Peyer's patch (tissue), 4 donors: Measurements from ENCODE around the gene CELSR1.

Experiments used
- POLR2A ChIP-seq, 2 donors: fragments of 450-650 bp; IDR thresholded peaks; one replicate each; pipeline ENCODE4 v1.5.1; 2017; ENCODE audit warnings: antibody characterized with exemption in 2 of 2, mild to moderate bottlenecking in 2 of 2, moderate library complexity in 2 of 2
- TF ChIP-seq, protein P1 (sequence below), 6 experiments: fragments of 450-650 bp in 4 of 6; fragments of 200-600 bp in 2 of 6; sonication (generic) in 1 of 6; IDR thresholded peaks; one replicate each; pipeline ENCODE4 v1.5.1; 2017 to 2019; ENCODE audit warnings: antibody characterized with exemption in 6 of 6, mild to moderate bottlenecking in 3 of 6, moderate library complexity in 1 of 6

- TF ChIP-seq POLR2A (IDR thresholded peaks at IDR 0.05) = no peak
- TF ChIP-seq, protein P1, sequence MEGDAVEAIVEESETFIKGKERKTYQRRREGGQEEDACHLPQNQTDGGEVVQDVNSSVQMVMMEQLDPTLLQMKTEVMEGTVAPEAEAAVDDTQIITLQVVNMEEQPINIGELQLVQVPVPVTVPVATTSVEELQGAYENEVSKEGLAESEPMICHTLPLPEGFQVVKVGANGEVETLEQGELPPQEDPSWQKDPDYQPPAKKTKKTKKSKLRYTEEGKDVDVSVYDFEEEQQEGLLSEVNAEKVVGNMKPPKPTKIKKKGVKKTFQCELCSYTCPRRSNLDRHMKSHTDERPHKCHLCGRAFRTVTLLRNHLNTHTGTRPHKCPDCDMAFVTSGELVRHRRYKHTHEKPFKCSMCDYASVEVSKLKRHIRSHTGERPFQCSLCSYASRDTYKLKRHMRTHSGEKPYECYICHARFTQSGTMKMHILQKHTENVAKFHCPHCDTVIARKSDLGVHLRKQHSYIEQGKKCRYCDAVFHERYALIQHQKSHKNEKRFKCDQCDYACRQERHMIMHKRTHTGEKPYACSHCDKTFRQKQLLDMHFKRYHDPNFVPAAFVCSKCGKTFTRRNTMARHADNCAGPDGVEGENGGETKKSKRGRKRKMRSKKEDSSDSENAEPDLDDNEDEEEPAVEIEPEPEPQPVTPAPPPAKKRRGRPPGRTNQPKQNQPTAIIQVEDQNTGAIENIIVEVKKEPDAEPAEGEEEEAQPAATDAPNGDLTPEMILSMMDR (IDR thresholded peaks at IDR 0.05) = no peak
Measured at GRCh38 chr22:46362203-46362933, 175.1 kb downstream of the CELSR1 start.
